ENCODE data around the gene CD109.

- TF ChIP-seq CTCF (conservative IDR thresholded peaks at IDR 0.05) = no peak
- TF ChIP-seq ZFX (IDR thresholded peaks at IDR 0.05) = no peak
These were observed 121.2 kb downstream of the CD109 start for GRCh38 chr6:73817253-73817652.

Data from C4-2B (cell line).